ENCODE measurements around the gene HMGCLL1. TPM values are rescaled to one million over a fixed set of nuclear protein-coding genes. Genes with fewer than 3 reads are reported as not detected.

Gene HMGCLL1
- total RNA-seq, 2 experiments from 2014 or later = not detected

DNA sequence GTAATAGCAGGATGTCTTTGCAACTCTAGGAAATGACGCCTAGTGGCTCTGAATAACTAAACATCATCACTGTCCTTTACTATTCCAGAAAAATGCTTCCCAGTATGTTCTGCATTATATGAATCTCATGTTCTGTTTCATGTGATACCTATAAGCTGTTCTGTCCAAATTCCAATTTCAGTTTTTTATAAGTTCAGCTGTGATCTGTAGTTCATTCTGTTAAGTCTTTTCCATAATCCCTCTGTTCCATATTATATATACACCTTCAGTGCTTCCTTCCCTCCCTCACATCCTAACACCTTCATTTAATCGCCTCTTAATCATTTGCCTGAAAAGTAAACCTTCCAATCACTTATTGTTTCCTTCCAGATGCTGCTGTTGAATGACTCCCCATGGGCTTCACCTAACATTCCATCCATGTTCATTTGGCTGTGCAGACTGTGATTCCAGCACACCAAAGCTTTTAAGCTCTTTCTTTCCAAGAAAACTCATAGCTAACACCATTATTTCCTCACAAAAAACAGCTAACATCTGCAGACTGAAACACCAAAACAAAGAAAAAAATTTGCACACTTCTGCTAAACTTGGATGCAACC lies 18.6 kb downstream of the HMGCLL1 start:
- intact Hi-C loops (cut with micrococcal nuclease) = no loop called here
- no peak for ATAC-seq
- POLR2A ChIA-PET = no interaction called here
- CTCF ChIA-PET = no interaction called here
- TF ChIP-seq CTCF (IDR thresholded peaks at IDR 0.05) = no peak
- peaks cover 4% of the 10 kb centered on the region for H3K9me3 Mint-ChIP-seq
- H3K36me3 Mint-ChIP-seq (ENCODE audit: low read depth) = no peaks in the 10 kb centered on the region
- H3K27me3 Mint-ChIP-seq = no peaks in the 10 kb centered on the region
- no peaks in the 10 kb centered on the region for H3K4me1 Mint-ChIP-seq (ENCODE audit: low read depth)
- H3K27ac Mint-ChIP-seq = no peak overlapping the region
- DNase-seq = no peak
- no peak overlapping the region for H3K4me3 Mint-ChIP-seq

DNA sequence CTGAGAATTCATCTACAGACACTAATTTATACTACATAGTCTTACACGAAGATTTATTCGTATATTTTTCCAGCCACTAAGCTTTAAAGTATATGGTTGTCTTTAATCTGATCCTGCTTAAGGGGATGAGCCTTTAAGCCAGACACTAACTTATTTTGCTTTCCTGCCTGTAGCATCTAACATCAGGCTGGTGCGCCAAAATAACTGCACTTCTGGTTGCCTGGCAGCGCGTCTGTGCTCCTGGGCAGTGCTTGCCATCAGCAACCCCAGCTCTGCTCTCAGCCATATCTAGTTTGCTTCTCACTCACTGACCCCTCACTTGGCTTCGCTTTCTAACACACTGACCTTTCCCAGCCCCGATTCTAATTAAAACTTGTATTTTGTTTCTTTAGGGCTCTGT lies 21.8 kb downstream of the HMGCLL1 start:
- no peak overlapping the region for H3K27ac Mint-ChIP-seq
- no peak for ATAC-seq
- no peaks in the 10 kb centered on the region for H3K27me3 Mint-ChIP-seq
- H3K36me3 Mint-ChIP-seq (ENCODE audit: low read depth) = no peaks in the 10 kb centered on the region
- intact Hi-C loops (cut with micrococcal nuclease) = no loop called here
- CTCF ChIA-PET = no interaction called here
- H3K4me3 Mint-ChIP-seq = no peak overlapping the region
- H3K4me1 Mint-ChIP-seq (ENCODE audit: low read depth) = no peaks in the 10 kb centered on the region
- peaks cover 4% of the 10 kb centered on the region for H3K9me3 Mint-ChIP-seq
- DNase-seq = no peak
- no peak for TF ChIP-seq CTCF (IDR thresholded peaks at IDR 0.05)
- POLR2A ChIA-PET = no interaction called here

DNA sequence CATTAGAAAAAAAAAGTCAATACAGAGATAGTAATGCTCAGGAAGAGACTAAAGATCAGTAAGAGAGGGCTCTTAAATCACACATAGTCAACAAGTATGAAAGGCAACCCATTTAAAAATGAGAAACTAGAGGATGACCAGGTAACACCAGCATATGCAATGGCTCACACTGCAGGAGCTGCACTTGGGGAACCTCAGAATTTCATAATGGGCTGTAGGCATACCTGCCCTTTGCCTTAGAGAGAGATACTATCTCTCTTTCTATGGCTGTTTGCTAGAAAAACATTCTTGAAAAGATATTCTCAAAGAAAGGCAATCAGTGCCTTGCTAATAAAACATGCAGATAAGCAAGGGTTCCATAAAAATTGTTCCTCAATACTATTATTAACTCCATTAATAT lies 33.2 kb downstream of the HMGCLL1 start:
- no peak for DNase-seq

GRCh38 chr6:55543633-55544309 lies 35.2 kb downstream of the HMGCLL1 start:
- Mint-ChIP-seq H3K4me1 (ENCODE audit: low read depth) (no peaks in the 10 kb centered on the region), H3K27ac (no peak overlapping the region), H3K4me3 (no peak overlapping the region), H3K36me3 (ENCODE audit: low read depth) (no peaks in the 10 kb centered on the region), H3K27me3 (no peaks in the 10 kb centered on the region), H3K9me3 (peaks cover 2% of the 10 kb centered on the region)
- no peak for TF ChIP-seq CTCF (IDR thresholded peaks at IDR 0.05)
- intact Hi-C loops (cut with micrococcal nuclease) = no loop called here
- ChIA-PET CTCF (no interaction called here), POLR2A (no interaction called here)
- no peak for ATAC-seq
- DNase-seq = no peak

More for the DNA sequence above, 33.2 kb downstream of the HMGCLL1 start:
- ATAC-seq = no peak
- Mint-ChIP-seq H3K27ac (no peak overlapping the region), H3K4me3 (no peak overlapping the region), H3K36me3 (ENCODE audit: low read depth) (no peaks in the 10 kb centered on the region), H3K27me3 (no peaks in the 10 kb centered on the region), H3K9me3 (no peaks in the 10 kb centered on the region), H3K4me1 (ENCODE audit: low read depth) (no peaks in the 10 kb centered on the region)
- POLR2A ChIA-PET = no interaction called here
- TF ChIP-seq CTCF (IDR thresholded peaks at IDR 0.05) = no peak
- CTCF ChIA-PET = no interaction called here
- intact Hi-C loops (cut with micrococcal nuclease) = no loop called here

DNA sequence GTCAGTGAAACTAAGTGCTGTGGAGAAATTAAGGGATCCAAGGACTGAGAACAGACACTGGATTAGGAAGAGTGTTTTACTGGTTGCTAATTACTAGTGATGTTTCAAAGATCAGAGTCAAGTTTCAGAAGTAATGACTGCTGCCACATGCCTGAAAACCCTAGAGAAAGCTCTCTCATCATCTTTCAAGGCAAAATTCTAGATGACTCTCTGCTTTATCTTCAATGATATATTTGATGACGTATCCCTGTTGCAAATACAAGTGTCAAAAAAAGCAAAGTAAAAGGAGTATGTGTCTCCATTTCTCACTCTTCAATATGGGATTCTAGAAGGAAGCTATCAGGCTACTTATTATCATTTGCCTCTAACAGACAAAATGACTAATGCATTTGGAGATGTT lies 38.0 kb downstream of the HMGCLL1 start:
- ChIA-PET CTCF (no interaction called here), POLR2A (no interaction called here)
- Mint-ChIP-seq H3K36me3 (ENCODE audit: low read depth) (no peaks in the 10 kb centered on the region), H3K9me3 (peaks cover 3% of the 10 kb centered on the region), H3K4me3 (no peak overlapping the region), H3K27ac (no peak overlapping the region), H3K27me3 (no peaks in the 10 kb centered on the region), H3K4me1 (ENCODE audit: low read depth) (no peaks in the 10 kb centered on the region)
- no peak for ATAC-seq
- TF ChIP-seq CTCF (IDR thresholded peaks at IDR 0.05) = no peak
- no peak for DNase-seq
- intact Hi-C loops (cut with micrococcal nuclease) = no loop called here
